ENCODE results near the gene WDR45B.

Gene WDR45B

DNA sequence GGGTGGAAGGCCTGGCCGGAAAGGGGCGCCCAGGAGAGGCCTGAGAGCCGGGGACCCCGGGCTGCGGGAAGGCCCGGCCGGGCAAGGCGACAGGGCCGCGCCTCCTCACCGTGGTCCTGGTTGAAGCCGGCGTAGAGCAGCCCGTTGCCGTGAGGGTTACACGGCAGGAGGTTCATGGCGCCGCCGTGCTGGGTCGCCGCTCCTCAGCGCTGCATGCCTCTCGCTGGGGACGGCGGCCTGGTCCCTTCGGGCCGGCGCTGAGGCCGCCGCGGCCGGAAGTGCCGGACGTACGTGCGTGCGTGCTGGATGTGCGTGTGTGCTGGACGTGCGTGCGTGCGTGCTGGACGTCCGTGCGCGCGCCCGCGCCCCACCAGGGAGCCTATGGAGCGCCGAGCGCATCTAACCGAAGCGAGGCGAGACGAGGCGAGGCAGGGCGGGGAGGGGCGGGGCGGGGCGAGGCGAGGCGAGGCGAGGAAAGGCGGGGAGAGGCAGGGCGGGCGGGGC, at the start of gene WDR45B:
TSS of gene WDR45B (minus strand) at position 280 of the 504 bp plus-strand sequence. CDS start at position 176, 104 bp downstream.
- peak; percentile 96 for DNase-seq

GRCh38 chr17:82697808-82698064, 49.5 kb upstream of the WDR45B start:
- DNase-seq = no peak

DNA sequence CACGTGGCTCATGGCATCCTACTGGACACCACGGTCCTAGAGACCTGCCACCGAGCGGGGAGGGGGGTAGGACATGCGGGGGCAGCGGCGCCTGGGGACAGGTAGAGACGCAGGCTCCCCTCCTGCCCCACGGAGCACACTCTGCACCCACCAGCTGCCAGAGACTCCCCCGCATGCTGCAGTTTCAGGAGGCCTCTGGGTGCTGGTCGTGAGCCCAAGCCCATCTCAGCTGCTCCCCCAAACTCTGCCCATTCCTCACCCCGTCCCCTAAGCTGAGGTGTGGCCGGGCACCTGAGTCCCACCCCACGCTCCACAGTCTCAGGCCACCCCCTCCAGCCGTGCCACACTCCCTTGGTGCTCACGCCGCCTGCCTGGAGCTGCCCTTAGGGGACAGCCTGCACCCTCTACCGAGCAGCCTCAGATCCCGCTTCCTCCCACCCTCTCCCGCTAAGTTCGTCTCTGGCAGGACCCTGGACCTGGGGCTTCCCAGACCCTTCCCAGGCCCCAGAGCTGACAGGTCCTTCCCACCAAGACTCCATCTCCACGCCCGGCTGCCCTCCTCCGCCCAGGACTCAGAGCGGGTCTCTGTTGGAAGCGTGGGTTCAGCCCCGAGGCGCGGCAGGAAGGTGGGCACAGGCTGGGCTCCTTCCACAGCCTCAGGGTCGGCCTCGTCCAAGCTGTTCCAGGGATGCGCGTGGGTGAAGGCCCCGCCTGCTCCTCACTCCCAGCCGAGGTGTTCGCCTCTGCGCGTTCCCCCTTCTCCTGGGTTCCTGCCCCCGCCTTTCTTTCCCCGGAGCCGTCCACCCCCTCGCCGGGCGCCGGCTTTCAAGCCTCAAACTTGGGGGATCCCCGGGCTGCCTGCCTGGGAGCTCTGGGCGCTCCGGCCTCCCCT, 48.9 kb upstream of the WDR45B start:
- DNase-seq = peak; percentile 46

GRCh38 chr17:82696259-82696658, 48.0 kb upstream of the WDR45B start:
- no peak for DNase-seq

GRCh38 chr17:82694647-82695046, 46.4 kb upstream of the WDR45B start:
- no peak for DNase-seq

DNA sequence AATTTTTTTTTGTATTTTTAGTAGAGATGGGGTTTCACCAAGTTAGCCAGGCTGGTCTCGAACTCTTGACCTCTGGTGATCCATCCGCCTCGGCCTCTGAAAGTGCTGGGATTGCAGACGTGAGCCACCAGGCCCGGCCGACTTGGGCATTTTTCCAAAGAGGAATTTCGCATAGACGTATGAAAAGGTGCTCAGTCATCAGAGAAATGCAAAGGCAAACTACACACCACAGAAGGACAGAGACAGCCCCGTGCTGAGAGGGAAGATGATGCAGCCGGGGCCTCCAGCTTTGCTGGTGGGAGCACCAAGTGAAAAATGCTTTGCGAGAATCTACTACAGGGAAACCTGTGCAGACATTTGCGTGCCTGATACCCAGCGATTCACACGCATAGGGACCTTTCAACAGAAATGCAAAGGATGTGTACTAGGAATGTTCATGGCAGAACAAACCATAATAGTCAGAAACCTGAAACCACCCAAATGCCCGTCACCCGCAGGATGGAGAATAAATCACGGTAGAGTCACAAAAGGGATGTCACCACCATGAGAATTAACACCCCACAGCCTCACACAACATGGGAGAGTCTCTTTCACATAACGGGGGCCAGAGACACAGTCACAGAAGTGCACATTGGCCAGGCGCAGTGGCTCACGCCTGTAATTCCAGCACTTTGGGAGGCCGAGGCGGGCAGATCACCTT, 45.1 kb upstream of the WDR45B start:
- no peak for DNase-seq

DNA sequence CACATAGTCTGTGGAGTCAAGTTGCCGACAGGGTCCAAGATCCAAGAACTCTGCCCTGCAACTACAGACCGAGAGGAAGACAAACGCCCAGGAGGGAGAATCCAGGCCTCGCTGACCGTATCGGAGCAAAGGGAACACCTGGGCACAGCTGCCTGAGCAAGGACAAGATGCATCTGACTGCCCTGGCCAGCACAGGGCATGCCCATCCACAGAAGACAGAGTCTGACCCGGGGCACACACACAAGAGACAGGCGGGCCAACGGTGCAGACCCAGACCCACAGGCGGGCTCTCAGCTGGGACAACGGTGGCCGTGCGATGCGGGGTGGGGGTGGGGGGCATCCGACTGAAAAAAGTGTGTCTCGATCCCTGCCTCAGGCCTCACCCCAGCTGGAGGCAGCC, 44.0 kb upstream of the WDR45B start:
- no peak for DNase-seq

GRCh38 chr17:82691714-82692113, 43.5 kb upstream of the WDR45B start:
- DNase-seq = no peak

GRCh38 chr17:82690786-82691489, 42.7 kb upstream of the WDR45B start:
- no peak for DNase-seq

DNA sequence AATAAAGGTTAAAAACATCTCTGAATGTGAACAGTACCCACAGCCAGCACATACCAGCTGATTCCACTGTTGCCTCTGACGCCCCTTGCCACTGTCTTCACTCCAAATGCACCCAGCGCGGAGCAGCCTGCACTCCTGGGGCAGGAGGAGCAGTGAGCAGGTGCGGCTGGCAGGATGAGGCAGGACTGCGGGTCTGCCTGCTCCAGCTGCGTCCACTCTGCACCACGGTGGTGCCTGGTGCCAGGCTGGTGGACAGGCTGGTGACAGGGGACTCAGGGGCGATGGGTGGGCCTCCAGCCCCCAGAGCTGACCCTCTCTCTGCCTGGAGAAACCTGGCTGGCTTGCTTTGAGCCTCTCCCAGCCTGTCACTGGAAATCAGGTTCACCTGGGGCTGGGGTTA, 40.8 kb upstream of the WDR45B start:
- no peak for DNase-seq

- DNase-seq = no peak
Observed at GRCh38 chr17:82687871-82688270, 39.6 kb upstream of the WDR45B start.

- no peak for DNase-seq
Observed at GRCh38 chr17:82687375-82687861, 39.2 kb upstream of the WDR45B start.

GRCh38 chr17:82686366-82687324, 38.4 kb upstream of the WDR45B start:
- DNase-seq = no peak

DNA sequence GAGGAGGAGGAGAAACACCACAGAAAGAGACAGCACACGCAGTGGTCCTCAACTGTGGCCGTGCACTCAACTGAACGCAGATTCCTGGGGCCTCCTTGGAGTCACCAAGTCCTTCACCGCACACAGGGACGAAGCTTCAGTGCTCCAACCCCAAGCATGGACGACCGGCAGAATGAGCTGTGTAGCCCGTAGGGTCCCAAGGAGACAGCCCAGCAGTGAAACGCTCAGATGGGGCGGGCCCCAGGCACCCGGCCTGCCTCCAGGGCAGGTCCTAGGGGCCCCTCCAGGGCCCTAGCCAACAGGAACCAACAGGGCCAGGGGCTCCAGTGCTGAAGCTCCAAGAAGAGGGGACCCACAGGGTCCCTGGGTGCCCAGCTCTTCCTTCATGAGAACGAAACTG, 37.0 kb upstream of the WDR45B start:
- no peak for DNase-seq

DNA sequence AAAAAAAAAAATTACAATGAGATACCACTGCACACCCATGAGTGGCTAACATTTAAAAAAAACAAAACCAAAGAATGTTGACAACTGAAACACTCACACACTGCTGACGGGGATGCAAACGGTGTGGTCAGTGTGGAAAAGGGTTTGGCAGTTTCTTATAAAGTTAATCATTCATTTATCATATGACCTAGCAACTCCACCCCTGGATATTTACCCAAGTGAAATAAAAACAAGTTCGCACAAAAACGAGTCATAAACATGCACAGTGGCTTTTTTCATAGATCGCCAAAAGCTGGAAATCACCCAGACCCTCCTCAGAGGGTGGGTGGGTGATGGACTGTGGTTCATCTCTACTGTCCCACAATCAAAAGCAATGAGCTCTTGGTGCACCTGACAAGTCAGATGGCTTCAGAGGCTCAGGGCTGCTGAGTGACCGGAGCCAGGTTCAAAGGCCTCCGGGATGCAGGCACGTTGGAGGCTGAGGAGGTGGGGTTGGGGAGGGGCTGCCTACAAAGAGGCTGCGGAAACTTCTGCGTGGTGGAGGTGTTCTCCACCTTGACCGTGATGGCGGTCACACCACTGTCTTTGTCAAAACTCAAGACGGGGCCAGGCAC, 36.1 kb upstream of the WDR45B start:
- DNase-seq = no peak

GRCh38 chr17:82683534-82683933, 35.3 kb upstream of the WDR45B start:
- no peak for DNase-seq

DNA sequence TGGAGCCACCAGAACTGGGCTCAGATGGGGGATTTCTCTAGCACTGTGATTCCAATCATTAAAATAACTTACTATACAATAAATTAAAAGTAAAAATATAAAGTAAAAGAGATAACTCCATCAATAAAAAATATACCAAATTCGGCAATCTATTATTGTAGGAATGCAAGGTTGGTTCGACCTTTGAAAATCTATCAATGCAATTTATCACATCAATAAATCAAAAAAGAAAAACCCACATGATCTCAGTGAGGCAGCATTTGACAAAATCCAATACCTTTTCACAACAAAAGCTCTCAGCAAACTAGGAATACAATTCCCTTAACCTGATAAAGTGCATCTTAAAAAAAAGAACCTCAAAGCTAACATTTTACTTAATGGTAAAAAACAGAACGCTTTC, 33.3 kb upstream of the WDR45B start:
- DNase-seq = no peak

GRCh38 chr17:82679586-82680465, 31.6 kb upstream of the WDR45B start:
- no peak for DNase-seq

GRCh38 chr17:82678265-82678891, 30.1 kb upstream of the WDR45B start:
- DNase-seq = no peak

- DNase-seq = no peak
Observed at GRCh38 chr17:82677353-82677925, 29.2 kb upstream of the WDR45B start.

All from retina (tissue), 1 donor.